Upper lobe of left lung (tissue), 6 donors: Measurements from ENCODE around the gene SIGLEC10. TPM values are rescaled to one million over a fixed set of nuclear protein-coding genes. Genes with fewer than 3 reads are reported as not detected.

Experiments used
- ATAC-seq, 2 donors: fragments of 200-7000 bp; cut with Tn5 transposase; one replicate each; pipeline ENCODE4 v1.9.1; 2022; ENCODE audit warnings: mild to moderate bottlenecking in 2 of 2, moderate library complexity in 2 of 2; ENCODE audit not compliant: low FRiP score in 2 of 2
- DNase-seq, 2 donors: peaks; one replicate each; pipeline ENCODE4 v3.0.0-alpha.2; 2019 to 2020
- H3K27ac ChIP-seq, 4 donors: fragments of 200-600 bp; sonication (generic); one replicate each; pipeline ENCODE4 v1.5.1; 2016 to 2019
- H3K27me3 ChIP-seq, 4 donors: fragments of 200-600 bp; sonication (generic); one replicate each; pipeline ENCODE4 v1.5.1; 2017 to 2019
- H3K36me3 ChIP-seq, 4 donors: fragments of 200-600 bp; sonication (generic); one replicate each; pipeline ENCODE4 v1.5.1; 2016 to 2019
- H3K4me1 ChIP-seq, 4 donors: fragments of 200-600 bp; sonication (generic); one replicate each; pipeline ENCODE4 v1.5.1; 2018 to 2019
- H3K4me3 ChIP-seq, 4 donors: fragments of 200-600 bp; sonication (generic); one replicate each; pipeline ENCODE4 v1.5.1; 2017 to 2019; ENCODE audit warnings: mild to moderate bottlenecking in 2 of 4, moderate library complexity in 1 of 4
- H3K9me3 ChIP-seq, 4 donors: fragments of 200-600 bp; sonication (generic); one replicate each; pipeline ENCODE4 v1.5.1; 2018 to 2019
- CTCF ChIP-seq, 6 experiments: fragments of 450-650 bp in 4 of 6; fragments of 200-600 bp in 2 of 6; sonication (generic) in 2 of 6; IDR thresholded peaks; one replicate each; pipeline ENCODE4 v1.5.1; 2016 to 2019; ENCODE audit warnings: antibody characterized with exemption in 6 of 6
- EP300 ChIP-seq, 4 donors: sonication (generic); formaldehyde crosslinking; IDR thresholded peaks; one replicate each; pipeline ENCODE4 v1.5.1; 2017; ENCODE audit warnings: antibody characterized with exemption in 4 of 4, control low read depth in 2 of 4
- POLR2A ChIP-seq, 4 donors: fragments of 450-650 bp; IDR thresholded peaks; one replicate each; pipeline ENCODE4 v1.5.1; 2016 to 2017; ENCODE audit warnings: antibody characterized with exemption in 4 of 4, mild to moderate bottlenecking in 2 of 4
- POLR2AphosphoS5 ChIP-seq, 2 donors: sonication (generic); formaldehyde crosslinking; IDR thresholded peaks; one replicate each; pipeline ENCODE4 v1.5.1; 2017; ENCODE audit warnings: antibody characterized with exemption in 2 of 2
- WGBS, 2 donors: methylation state at CpG; one replicate each; pipeline ENCODE4 v1.1.5; 2017 to 2018; 5-methylcytosine and 5-hydroxymethylcytosine counted together
- total RNA-seq, 6 donors: library from RNA; depleted of rRNA in 4 of 6; stranded (reverse); fragments of >200 nt in 4 of 6; gene quantifications; one replicate each; pipeline versions ENCODE4 v1.1.0 to v1.2.1, GENCODE V29; 2016 to 2021
- donor health status: DM: no; HTN: no; CAD: no; lungs with moderate emphysema.
- donor health status: DM: no; HTN: yes; CAD: no; lungs with severe emphysema.

The SIGLEC10 gene
- total RNA-seq, 6 donors from 2014 or later = 13.2 to 76.5 (median 16.9) TPM

GRCh38 chr19:51368366-51369282, 48.8 kb downstream of the SIGLEC10 start, which contains the start of gene CLDND2:
TSS of gene CLDND2 (minus strand) at chr19:51369003. CDS start at chr19:51368577, 426 bp downstream.
- H3K4me3 ChIP-seq = peak within 1 kb of the TSS; percentile 64 to 86 (median 70)
- no peak for TF ChIP-seq EP300 (IDR thresholded peaks at IDR 0.05)
- TF ChIP-seq CTCF (IDR thresholded peaks at IDR 0.05) = no peak
- TF ChIP-seq POLR2A (IDR thresholded peaks at IDR 0.05) = no peak
- TF ChIP-seq POLR2AphosphoS5 (IDR thresholded peaks at IDR 0.05) = no peak
- ATAC-seq (no peak), DNase-seq (no peak)
- no peaks in the 10 kb centered on the region for H3K27me3 ChIP-seq
- no peaks in the 10 kb centered on the region for H3K36me3 ChIP-seq
- no peaks in the 10 kb centered on the region for H3K9me3 ChIP-seq
- 57 to 72% methylated on average over 14 to 21 of the region's 23 CpGs for WGBS, 2 donors
- H3K4me1 ChIP-seq = peaks cover 16 to 29% (median 25%) of the 10 kb centered on the region in 4 donors
- peak within 1 kb of the TSS; percentile 69 to 99 (median 92) for H3K27ac ChIP-seq

- peak; percentile 97 to 100 for DNase-seq
- H3K4me3 ChIP-seq = peak overlapping the region; percentile 64 to 86 (median 70)
- peak; percentile 95 to 97 for ATAC-seq
- H3K27me3 ChIP-seq = no peaks in the 10 kb centered on the region
- WGBS, 2 donors = 0 to 1% methylated on average over 15 to 44 of the region's 64 CpGs
- TF ChIP-seq EP300 (IDR thresholded peaks at IDR 0.05) (no peak), POLR2AphosphoS5 (IDR thresholded peaks at IDR 0.05) (peak; percentile 32 to 94), POLR2A (IDR thresholded peaks at IDR 0.05) (peak in 1 of 4 donors; percentile 83), CTCF (IDR thresholded peaks at IDR 0.05) (peak in 2 of 6 experiments; percentile 21 to 26)
- H3K9me3 ChIP-seq = no peaks in the 10 kb centered on the region
- H3K36me3 ChIP-seq = no peaks in the 10 kb centered on the region
- H3K4me1 ChIP-seq = peaks cover 18 to 38% (median 27%) of the 10 kb centered on the region in 4 donors
- peak overlapping the region; percentile 88 to 99 (median 92) for H3K27ac ChIP-seq
Observed at GRCh38 chr19:51367565-51368365, 49.7 kb downstream of the SIGLEC10 start.

GRCh38 chr19:51367255-51367564, 50.2 kb downstream of the SIGLEC10 start:
- WGBS, 2 donors = 0% methylated on average over 5 to 12 of the region's 15 CpGs
- Histone ChIP-seq H3K27ac (peak overlapping the region; percentile 88 to 99 (median 92)), H3K4me3 (peak overlapping the region; percentile 64 to 86 (median 70)), H3K9me3 (no peaks in the 10 kb centered on the region), H3K27me3 (no peaks in the 10 kb centered on the region), H3K36me3 (no peaks in the 10 kb centered on the region), H3K4me1 (peaks cover 21 to 43% (median 26%) of the 10 kb centered on the region in 4 donors)
- no peak for DNase-seq
- TF ChIP-seq POLR2AphosphoS5 (IDR thresholded peaks at IDR 0.05) (peak in 1 of 2 donors; percentile 32), CTCF (IDR thresholded peaks at IDR 0.05) (no peak), EP300 (IDR thresholded peaks at IDR 0.05) (no peak), POLR2A (IDR thresholded peaks at IDR 0.05) (peak in 3 of 4 donors; percentile 64 to 84 (median 81))
- ATAC-seq = no peak

GRCh38 chr19:51366389-51367254, 50.8 kb downstream of the SIGLEC10 start:
- DNase-seq = peak; percentile 95 to 99
- H3K9me3 ChIP-seq = no peaks in the 10 kb centered on the region
- ATAC-seq = peak; percentile 89 to 93
- H3K4me1 ChIP-seq = peaks cover 21 to 45% (median 25%) of the 10 kb centered on the region in 4 donors
- no peaks in the 10 kb centered on the region for H3K27me3 ChIP-seq
- H3K27ac ChIP-seq = peak overlapping the region; percentile 88 to 99 (median 92)
- H3K4me3 ChIP-seq = peak overlapping the region; percentile 64 to 86 (median 76)
- 0 to 1% methylated on average over 41 to 53 of the region's 54 CpGs for WGBS, 2 donors
- no peaks in the 10 kb centered on the region for H3K36me3 ChIP-seq
- TF ChIP-seq POLR2A (IDR thresholded peaks at IDR 0.05) = peak in 3 of 4 donors; percentile 28 to 94 (median 89)
- TF ChIP-seq CTCF (IDR thresholded peaks at IDR 0.05) = peak in 1 of 6 experiments; percentile 10
- peak; percentile 63 to 93 for TF ChIP-seq POLR2AphosphoS5 (IDR thresholded peaks at IDR 0.05)
- TF ChIP-seq EP300 (IDR thresholded peaks at IDR 0.05) = peak in 1 of 4 donors; percentile 5
